ENCODE measurements around the gene SEMA4F. TPM values are rescaled to one million over a fixed set of nuclear protein-coding genes. Genes with fewer than 3 reads are reported as not detected.
"Not testable (repeated sequence)": the region's sequence is repeated elsewhere in the genome, so short reads cannot be mapped to it uniquely, and the experiment has no call there.

Gene SEMA4F
- total RNA-seq, 4 donors from 2014 or later = 1.3 to 14.5 (median 4.8) TPM

GRCh38 chr2:74619651-74620297 is 34.3 kb upstream of the SEMA4F start:
- H3K36me3 ChIP-seq = no peaks in the 10 kb centered on the region
- TF ChIP-seq POLR2A (IDR thresholded peaks at IDR 0.05) (no peak), CTCF (IDR thresholded peaks at IDR 0.05) (no peak)
- no peak for DNase-seq

DNA sequence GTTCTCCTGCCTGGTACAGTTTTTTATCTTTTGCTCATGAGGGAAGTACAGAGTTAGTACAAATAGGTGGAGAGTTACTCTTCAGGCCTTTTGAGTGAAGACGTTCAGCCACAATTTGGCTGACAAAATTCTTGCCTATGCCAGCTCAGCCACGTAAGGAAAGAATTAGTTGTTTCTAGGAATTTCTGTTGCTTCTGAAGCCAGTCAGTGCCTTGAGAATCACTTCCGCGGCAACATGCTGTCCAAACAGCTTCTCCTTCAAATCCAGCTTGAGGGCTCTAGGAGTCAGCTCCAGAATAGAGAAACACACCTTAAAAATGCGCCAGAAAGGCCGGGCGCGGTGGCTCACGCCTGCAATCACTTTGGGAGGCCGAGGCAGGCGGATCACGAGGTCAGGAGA is 33.4 kb upstream of the SEMA4F start:
- intact Hi-C loops (cut with DNase I; ENCODE audit: low total_unique reads) = no loop called here
- no peak for TF ChIP-seq CTCF (IDR thresholded peaks at IDR 0.05)
- no peak for TF ChIP-seq POLR2A (IDR thresholded peaks at IDR 0.05)
- no peaks in the 10 kb centered on the region for H3K4me1 ChIP-seq
- H3K9me3 ChIP-seq = no peaks in the 10 kb centered on the region
- H3K36me3 ChIP-seq = no peaks in the 10 kb centered on the region
- H3K27me3 ChIP-seq = no peaks in the 10 kb centered on the region
- no peak for DNase-seq
- no peak overlapping the region for H3K27ac ChIP-seq
- H3K4me3 ChIP-seq = no peak overlapping the region

More at GRCh38 chr2:74619651-74620297, 34.3 kb upstream of the SEMA4F start:
- no peak overlapping the region for H3K4me3 ChIP-seq
- H3K9me3 ChIP-seq = no peaks in the 10 kb centered on the region
- H3K27me3 ChIP-seq = no peaks in the 10 kb centered on the region
- H3K27ac ChIP-seq = no peak overlapping the region
- H3K4me1 ChIP-seq = no peaks in the 10 kb centered on the region
- intact Hi-C loops (cut with DNase I; ENCODE audit: low total_unique reads) = no loop called here

DNA sequence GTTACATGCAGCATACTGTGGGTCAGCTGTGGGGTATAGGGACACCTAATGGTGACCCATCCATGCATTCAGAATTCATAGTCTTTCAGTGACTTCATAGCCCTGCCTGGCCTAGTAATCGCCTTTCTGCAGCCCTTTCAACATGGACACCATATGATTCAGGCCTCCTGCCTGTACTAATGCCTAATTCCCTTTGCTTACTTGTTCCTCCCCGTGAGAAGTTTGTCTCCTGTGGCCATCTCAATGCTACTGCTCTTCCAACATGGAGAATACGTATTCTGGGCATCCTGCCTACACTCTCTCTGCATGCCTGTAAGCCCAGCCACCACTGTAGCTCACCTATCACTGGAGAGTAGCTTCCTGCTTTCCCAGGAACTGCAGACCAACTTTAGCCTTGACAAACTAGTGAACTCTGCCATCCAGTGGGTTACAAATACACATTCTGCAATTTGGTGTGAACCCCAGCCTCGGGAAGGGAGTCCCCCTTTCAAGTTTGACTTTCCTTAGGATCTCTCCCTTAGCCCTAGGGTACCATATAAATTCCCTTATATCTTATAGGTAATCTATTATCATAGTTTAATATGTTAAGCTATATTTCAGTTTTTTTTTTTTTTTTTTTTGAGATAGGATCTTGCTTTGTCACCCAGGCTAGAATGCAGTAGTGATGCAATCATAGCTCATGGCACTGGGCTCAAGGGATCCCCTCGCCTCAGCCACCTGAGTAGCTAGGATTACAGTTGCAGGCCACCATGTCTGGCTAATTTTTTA is 28.2 kb upstream of the SEMA4F start:
- H3K4me1 ChIP-seq = no peaks in the 10 kb centered on the region

GRCh38 chr2:74628538-74629105 is 25.4 kb upstream of the SEMA4F start:
- H3K36me3 ChIP-seq = no peaks in the 10 kb centered on the region

More for the DNA sequence above, 28.2 kb upstream of the SEMA4F start:
- Histone ChIP-seq H3K4me3 (no peak overlapping the region), H3K27ac (no peak overlapping the region), H3K36me3 (no peaks in the 10 kb centered on the region), H3K27me3 (no peaks in the 10 kb centered on the region), H3K9me3 (no peaks in the 10 kb centered on the region)
- no peak for TF ChIP-seq CTCF (IDR thresholded peaks at IDR 0.05)
- TF ChIP-seq POLR2A (IDR thresholded peaks at IDR 0.05) = no peak
- intact Hi-C loops (cut with DNase I; ENCODE audit: low total_unique reads) = no loop called here
- no peak for DNase-seq

GRCh38 chr2:74630454-74630853 is 23.6 kb upstream of the SEMA4F start:
- DNase-seq; H3K9me3 ChIP-seq; H3K27me3 ChIP-seq; H3K36me3 ChIP-seq; H3K4me3 ChIP-seq; H3K4me1 ChIP-seq; H3K27ac ChIP-seq; intact Hi-C loops (cut with DNase I; ENCODE audit: low total_unique reads): not testable (repeated sequence)

More at GRCh38 chr2:74628538-74629105, 25.4 kb upstream of the SEMA4F start:
- Histone ChIP-seq H3K4me1 (no peaks in the 10 kb centered on the region), H3K4me3 (no peak overlapping the region), H3K27me3 (no peaks in the 10 kb centered on the region), H3K27ac (no peak overlapping the region), H3K9me3 (no peaks in the 10 kb centered on the region)
- DNase-seq = no peak
- no peak for TF ChIP-seq CTCF (IDR thresholded peaks at IDR 0.05)
- no peak for TF ChIP-seq POLR2A (IDR thresholded peaks at IDR 0.05)
- intact Hi-C loops (cut with DNase I; ENCODE audit: low total_unique reads) = no loop called here

Measured in uterus (tissue), 4 donors.